ENCODE data around the gene PDAP1.

GRCh38 chr7:99420986-99421385, 12.6 kb upstream of the PDAP1 start:
- TF ChIP-seq POLR2AphosphoS5 (IDR thresholded peaks at IDR 0.05) (no peak), CTCF (IDR thresholded peaks at IDR 0.05) (no peak)

Data from prostate gland (tissue), 2 donors.